ENCODE measurements around the gene ASAP2.

The ASAP2 gene

GRCh38 chr2:9445089-9445488 lies 238.5 kb downstream of the ASAP2 start:
- DNase-seq: no peak

DNA sequence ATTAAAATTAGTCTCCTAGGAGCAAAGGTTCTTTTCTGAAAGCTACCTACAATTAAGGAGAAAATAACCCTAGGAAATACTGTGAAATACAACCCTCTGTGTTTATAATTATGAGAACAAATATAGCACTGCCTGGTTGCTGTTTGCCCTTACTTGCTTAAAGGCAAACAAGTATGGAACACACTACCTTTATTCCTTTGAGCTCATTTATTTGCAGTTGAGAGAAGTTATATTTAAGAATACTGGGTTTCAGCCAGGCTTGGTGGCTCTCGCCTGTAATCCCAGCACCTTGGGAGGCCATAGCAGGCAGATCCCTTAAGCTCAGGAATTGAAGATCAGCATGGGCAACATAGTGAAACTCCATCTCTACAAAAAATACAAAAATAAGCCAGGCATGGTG lies 244.6 kb downstream of the ASAP2 start:
- no peak for DNase-seq
